Psoas muscle (tissue), 8 donors: Measurements from ENCODE around the gene DTNB. TPM values are rescaled to one million over a fixed set of nuclear protein-coding genes. Genes with fewer than 3 reads are reported as not detected.

Experiments
- ATAC-seq, 4 donors: fragments of 200-7000 bp; cut with Tn5 transposase; one replicate each; pipeline ENCODE4 v1.9.1; 2020; ENCODE audit warnings: moderate library complexity in 3 of 4, mild to moderate bottlenecking in 2 of 4
- DNase-seq, 2 donors: peaks; one replicate each; pipeline ENCODE4 v3.0.0-alpha.2; 2020
- H3K27ac ChIP-seq: fragments of 200-600 bp; one replicate; pipeline ENCODE4 v1.8.0; 2022
- H3K27me3 ChIP-seq, 3 donors: fragments of 200-600 bp in 1 of 3; one replicate each; pipeline versions ENCODE4 v1.6.1 to v1.8.0; 2013 to 2022; ENCODE audit warnings: low read length in 2 of 3, mild to moderate bottlenecking in 2 of 3, moderate library complexity in 1 of 3; ENCODE audit not compliant: insufficient read depth in 3 of 3
- H3K36me3 ChIP-seq, 2 donors: fragments of 200-600 bp in 1 of 2; one replicate each; pipeline versions ENCODE4 v1.6.1 to v1.8.0; 2013 to 2022; ENCODE audit warnings: low read depth in 1 of 2, mild to moderate bottlenecking in 1 of 2, moderate library complexity in 1 of 2; ENCODE audit not compliant: insufficient read depth in 1 of 2
- H3K4me1 ChIP-seq: fragments of 200-600 bp; one replicate; pipeline ENCODE4 v1.8.0; 2022
- H3K4me3 ChIP-seq: fragments of 200-600 bp; one replicate; pipeline ENCODE4 v1.8.0; 2022; ENCODE audit warnings: mild to moderate bottlenecking
- H3K9me3 ChIP-seq: fragments of 200-600 bp; one replicate; pipeline ENCODE4 v1.8.0; 2022
- CTCF ChIP-seq: fragments of 200-600 bp; IDR thresholded peaks from one replicate; pipeline ENCODE4 v1.8.0; 2022; ENCODE audit warnings: antibody characterized with exemption
- WGBS, 3 donors: extraction: QIAGEN DNeasy Blood & Tissue Kit; methylation state at CpG; one replicate each; pipeline versions ENCODE4 v1.1.6 to v1.1.7; 2013; 5-methylcytosine and 5-hydroxymethylcytosine counted together
- intact Hi-C, 2 donors: fragments of 100-400 bp; cut with DNase I; formaldehyde crosslinking; loops; one replicate each; pipeline versions ENCODE4 v1.11.0 to v1.14.2; 2022
- polyA plus RNA-seq, 3 donors: library from polyadenylated mRNA; stranded (reverse); fragments of 200-250 nt; gene quantifications; one replicate each; pipeline ENCODE4 v1.2.3, GENCODE V29; 2013
- total RNA-seq, 4 donors: library from RNA; stranded (reverse); fragmentation: NEBNext Ultra II Directional in 2 of 4; extraction: Animal tissue kit (Norgen Biotek cat#: 25700) in 2 of 4; gene quantifications; one replicate each; pipeline versions ENCODE4 v1.2.1 to v1.2.4, GENCODE V29; 2021 to 2023
- donor health status: healthy with polysubstance abuse.
- donor health status: DM: no; HTN: no; CAD: no; lungs with moderate emphysema.
- donor health status: Bipolar disorder and iron deficiency.
- donor health status: healthy.
- donor health status: DM: yes; HTN: yes; CAD: no.
- donor health status: DM: no; HTN: no; CAD: no.
- donor health status: DM: no; HTN: no; CAD: no.
- donor health status: DM: yes; HTN: yes; CAD: no.

DTNB gene
- total and polyA plus RNA-seq, 7 donors, result 2.3 to 6.3 (median 4.2) TPM

DNA sequence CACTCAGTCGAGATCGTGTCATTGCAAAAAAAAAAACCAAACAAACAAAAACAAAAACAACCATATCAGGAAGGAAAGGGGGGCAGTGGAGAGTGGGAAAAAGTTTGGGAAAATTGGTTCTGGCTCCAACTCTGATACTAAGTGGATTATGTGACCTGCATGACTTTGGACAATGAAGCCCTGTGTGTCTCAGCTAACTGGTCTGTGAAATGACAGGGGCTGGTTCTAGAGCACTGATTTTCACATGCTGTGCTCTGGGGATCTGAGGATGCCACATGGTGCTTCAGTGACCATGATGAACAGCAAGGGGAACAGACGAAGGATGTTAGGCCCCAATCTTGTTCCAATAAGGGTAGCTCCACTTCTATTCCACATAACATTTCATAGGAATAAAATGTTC lies 174.2 kb downstream of the DTNB start:
- intact Hi-C loops, result no loop called here
- ATAC-seq, result no peak

GRCh38 chr2:25497918-25498407 lies 175.4 kb downstream of the DTNB start:
- no peaks in the 10 kb centered on the region for H3K36me3 ChIP-seq
- intact Hi-C loops, result no loop called here
- WGBS, 3 donors, result 88 to 96% (median 93%) methylated on average over 2 of the region's 2 CpGs
- ATAC-seq (no peak), DNase-seq (no peak)
- H3K4me1 ChIP-seq, result no peaks in the 10 kb centered on the region
- no peak overlapping the region for H3K4me3 ChIP-seq
- no peak overlapping the region for H3K27ac ChIP-seq
- H3K9me3 ChIP-seq, result no peaks in the 10 kb centered on the region
- H3K27me3 ChIP-seq, result no peaks in the 10 kb centered on the region
- no peak for TF ChIP-seq CTCF

More for the DNA sequence above, 174.2 kb downstream of the DTNB start:
- Histone ChIP-seq H3K27ac (no peak overlapping the region), H3K9me3 (no peaks in the 10 kb centered on the region), H3K4me3 (no peak overlapping the region), H3K36me3 (no peaks in the 10 kb centered on the region), H3K4me1 (no peaks in the 10 kb centered on the region), H3K27me3 (no peaks in the 10 kb centered on the region)
- no peak for TF ChIP-seq CTCF
- DNase-seq, result no peak
- WGBS, 3 donors, result 88 to 93% (median 89%) methylated on average over 3 of the region's 3 CpGs

DNA sequence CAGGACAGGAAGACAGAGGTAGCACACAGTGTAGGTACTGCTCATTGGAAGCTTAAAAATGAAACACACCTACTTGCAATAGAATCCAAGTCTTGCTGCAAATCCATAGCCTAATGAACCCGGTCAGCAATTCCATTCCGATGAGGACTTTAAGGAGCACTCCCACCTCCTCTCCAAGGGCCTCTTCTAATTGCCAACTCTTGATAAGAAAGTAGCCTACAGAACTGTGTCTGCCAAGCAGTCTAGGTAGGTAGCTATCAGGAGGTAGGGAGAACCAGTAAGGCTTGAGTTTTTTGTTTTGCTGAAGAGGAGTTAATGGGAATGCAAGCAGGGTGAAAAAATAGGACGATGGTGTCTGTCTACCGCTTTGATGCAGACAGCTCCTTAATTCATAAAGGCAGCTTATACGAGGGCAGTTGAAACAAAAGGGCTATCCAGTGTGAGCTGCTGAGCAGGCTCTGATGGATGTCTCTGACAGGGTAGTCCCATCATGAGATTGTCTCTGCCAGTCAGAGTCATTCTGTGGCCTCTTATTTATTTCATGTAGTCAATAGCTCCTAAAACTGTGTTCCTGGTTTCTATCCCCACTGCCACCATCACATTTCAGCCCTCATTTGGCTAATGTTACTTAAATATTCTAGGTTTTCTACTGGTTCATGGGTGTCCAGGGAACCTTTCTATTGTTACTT lies 176.0 kb downstream of the DTNB start:
- intact Hi-C loops, result no loop called here
- H3K4me1 ChIP-seq, result no peaks in the 10 kb centered on the region
- H3K9me3 ChIP-seq, result no peaks in the 10 kb centered on the region
- 92 to 95% (median 92%) methylated on average over 5 of the region's 5 CpGs for WGBS, 3 donors
- no peaks in the 10 kb centered on the region for H3K36me3 ChIP-seq
- no peak overlapping the region for H3K27ac ChIP-seq
- no peak for ATAC-seq
- TF ChIP-seq CTCF, result no peak
- no peak overlapping the region for H3K4me3 ChIP-seq
- H3K27me3 ChIP-seq, result no peaks in the 10 kb centered on the region
- no peak for DNase-seq

DNA sequence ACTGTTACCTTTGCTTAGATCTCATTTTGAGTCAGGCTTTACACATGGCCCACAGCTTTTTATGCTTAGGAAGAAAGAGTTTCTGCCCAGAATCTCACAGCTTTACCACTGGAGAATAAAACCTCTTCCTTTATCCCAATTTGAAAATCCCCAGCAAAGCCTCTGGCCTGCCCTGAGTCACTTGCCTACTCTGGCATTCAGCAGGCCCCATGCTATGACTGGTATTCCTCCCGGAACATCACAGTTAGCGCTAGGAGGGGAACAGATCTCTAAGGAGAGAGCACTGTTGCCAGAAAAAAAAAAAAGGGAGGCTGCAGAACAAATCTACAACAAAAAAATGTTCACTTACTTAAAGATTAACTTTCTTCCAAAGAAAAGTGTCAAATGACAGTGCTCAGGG lies 178.8 kb downstream of the DTNB start:
- Histone ChIP-seq H3K36me3 (no peaks in the 10 kb centered on the region), H3K27ac (no peak overlapping the region), H3K9me3 (no peaks in the 10 kb centered on the region), H3K4me1 (peaks cover 5% of the 10 kb centered on the region), H3K4me3 (no peak overlapping the region), H3K27me3 (no peaks in the 10 kb centered on the region)
- no peak for ATAC-seq
- TF ChIP-seq CTCF, result no peak
- DNase-seq, result no peak
- WGBS, 3 donors, result 75 to 88% (median 85%) methylated on average over 2 of the region's 2 CpGs
- intact Hi-C loops, result no loop called here

- 78 to 85% (median 83%) methylated on average over 1 of the region's 1 CpG for WGBS, 3 donors
- H3K36me3 ChIP-seq, result no peaks in the 10 kb centered on the region
- H3K9me3 ChIP-seq, result no peaks in the 10 kb centered on the region
- intact Hi-C loops, result no loop called here
- H3K27ac ChIP-seq, result no peak overlapping the region
- no peak for TF ChIP-seq CTCF
- H3K4me3 ChIP-seq, result no peak overlapping the region
- no peak for ATAC-seq
- peaks cover 5% of the 10 kb centered on the region for H3K4me1 ChIP-seq
- DNase-seq, result no peak
- H3K27me3 ChIP-seq, result no peaks in the 10 kb centered on the region
Measured at GRCh38 chr2:25493207-25493606, 180.2 kb downstream of the DTNB start.
